Stimulated activated effector memory CD8-positive, alpha-beta T cell treated with anti-CD3 and anti-CD28 coated beads, Interleukin-12 subunit alpha, Interleukin-12 subunit beta, amount 100 ng/mL, for 72 hours (primary cell): ENCODE data around the gene PARVG.
A peak's percentile ranks its signal among the peaks of the same experiment; 100 is the strongest.

ENCODE experiments used
- ATAC-seq: fragments of 150-1000 bp; cut with Tn5 transposase; 2 replicates; pipeline ENCODE4 v1.10.0; 2021
- DNase-seq, 2 donors: peaks; one replicate each; pipeline ENCODE4 v3.0.0; 2021 to 2022; ENCODE audit warnings: low spot score in 2 of 2
- H3K27ac Mint-ChIP-seq: one replicate; pipeline ENCODE4 v1.8.0; 2022; ENCODE audit warnings: mild to moderate bottlenecking, mixed read lengths
- H3K36me3 Mint-ChIP-seq: one replicate; pipeline ENCODE4 v1.8.0; 2022; ENCODE audit warnings: mild to moderate bottlenecking, mixed read lengths
- H3K4me1 Mint-ChIP-seq: one replicate; pipeline ENCODE4 v1.8.0; 2022; ENCODE audit warnings: mixed read lengths
- H3K4me3 Mint-ChIP-seq: one replicate; pipeline ENCODE4 v1.8.0; 2022; ENCODE audit warnings: mild to moderate bottlenecking, mixed read lengths
- H3K9me3 Mint-ChIP-seq: one replicate; pipeline ENCODE4 v1.8.0; 2022; ENCODE audit warnings: mixed read lengths

The PARVG gene

GRCh38 chr22:44180706-44181032 lies at the start of gene PARVG:
Gene PARVG (plus strand): TSS chr22:44180925. CDS start chr22:44183330, 2,405 bp downstream.
- Mint-ChIP-seq H3K4me3 (peak within 1 kb of the TSS; percentile 73), H3K4me1 (peaks cover 30% of the 10 kb centered on the region), H3K27ac (peak within 1 kb of the TSS; percentile 85), H3K9me3 (no peaks in the 10 kb centered on the region), H3K36me3 (peaks cover 5% of the 10 kb centered on the region)
- DNase-seq (no peak), ATAC-seq (peak; percentile 46)

- DNase-seq, result no peak
- Mint-ChIP-seq H3K9me3 (peaks cover 12% of the 10 kb centered on the region), H3K27ac (no peak overlapping the region), H3K36me3 (peaks cover 29% of the 10 kb centered on the region), H3K4me3 (no peak overlapping the region), H3K4me1 (no peaks in the 10 kb centered on the region)
- no peak for ATAC-seq
Observed at GRCh38 chr22:44131412-44131811, 49.3 kb upstream of the PARVG start.

- H3K4me1 Mint-ChIP-seq, result no peaks in the 10 kb centered on the region
- ATAC-seq, result no peak
- H3K27ac Mint-ChIP-seq, result no peak overlapping the region
- H3K36me3 Mint-ChIP-seq, result peaks cover 35% of the 10 kb centered on the region
- H3K4me3 Mint-ChIP-seq, result no peak overlapping the region
- DNase-seq, result no peak
- H3K9me3 Mint-ChIP-seq, result peaks cover 14% of the 10 kb centered on the region
Observed at GRCh38 chr22:44131989-44132685, 48.6 kb upstream of the PARVG start.

GRCh38 chr22:44132724-44133123 lies 48.0 kb upstream of the PARVG start:
- Mint-ChIP-seq H3K9me3 (peaks cover 12% of the 10 kb centered on the region), H3K4me3 (no peak overlapping the region), H3K36me3 (peaks cover 37% of the 10 kb centered on the region), H3K4me1 (no peaks in the 10 kb centered on the region), H3K27ac (no peak overlapping the region)
- no peak for ATAC-seq
- DNase-seq, result no peak

DNA sequence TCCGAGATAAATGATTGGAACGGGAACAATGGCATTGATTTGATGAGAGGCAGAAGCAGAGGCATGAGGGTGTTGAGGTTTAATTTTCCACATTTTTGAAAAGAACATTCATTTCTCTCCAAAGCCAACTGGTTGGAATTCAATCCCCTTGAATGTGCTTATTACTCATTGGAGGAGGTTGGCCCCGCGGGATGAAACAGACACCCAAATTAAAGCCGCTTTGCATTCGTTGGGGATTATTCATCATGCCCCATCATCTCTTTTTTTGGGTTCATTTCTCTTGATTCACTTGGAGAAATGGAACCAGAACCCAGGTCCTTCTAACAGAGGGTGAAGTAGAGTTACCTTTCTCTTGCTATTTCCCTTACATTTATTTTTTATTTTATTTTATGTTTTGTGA lies 47.6 kb upstream of the PARVG start:
- Mint-ChIP-seq H3K4me1 (no peaks in the 10 kb centered on the region), H3K36me3 (peaks cover 40% of the 10 kb centered on the region), H3K4me3 (no peak overlapping the region), H3K9me3 (peaks cover 14% of the 10 kb centered on the region), H3K27ac (no peak overlapping the region)
- ATAC-seq (no peak), DNase-seq (no peak)

- ATAC-seq (no peak), DNase-seq (no peak)
- Mint-ChIP-seq H3K4me3 (no peak overlapping the region), H3K36me3 (peaks cover 41% of the 10 kb centered on the region), H3K27ac (no peak overlapping the region), H3K4me1 (no peaks in the 10 kb centered on the region), H3K9me3 (peaks cover 14% of the 10 kb centered on the region)
Observed at GRCh38 chr22:44133901-44134571, 46.7 kb upstream of the PARVG start.

DNA sequence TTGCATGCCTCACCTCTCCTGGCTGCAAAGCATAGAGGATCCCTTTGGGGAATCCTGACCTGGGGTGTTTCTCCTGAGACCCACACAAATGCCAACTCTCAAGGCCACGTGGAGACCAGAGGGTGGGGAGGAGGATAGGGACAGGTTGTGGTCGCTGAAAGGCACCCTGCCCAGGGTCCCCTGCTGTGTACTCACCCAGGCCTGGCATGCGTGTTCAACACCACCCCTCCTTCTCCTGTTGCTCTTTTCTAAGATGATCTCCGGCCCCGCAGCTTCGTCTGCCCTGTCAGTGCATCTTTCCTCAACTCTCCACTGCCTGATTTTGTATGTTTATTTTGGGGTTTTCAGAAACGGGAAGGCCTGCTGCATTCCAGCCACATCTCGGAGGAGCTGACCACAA lies 44.6 kb upstream of the PARVG start:
- Mint-ChIP-seq H3K36me3 (peaks cover 42% of the 10 kb centered on the region), H3K4me1 (no peaks in the 10 kb centered on the region), H3K27ac (peak overlapping the region; percentile 62), H3K4me3 (no peak overlapping the region), H3K9me3 (peaks cover 14% of the 10 kb centered on the region)
- ATAC-seq (no peak), DNase-seq (no peak)

- H3K4me3 Mint-ChIP-seq, result no peak overlapping the region
- peak overlapping the region; percentile 62 for H3K27ac Mint-ChIP-seq
- peaks cover 42% of the 10 kb centered on the region for H3K36me3 Mint-ChIP-seq
- peaks cover 14% of the 10 kb centered on the region for H3K9me3 Mint-ChIP-seq
- ATAC-seq (no peak), DNase-seq (no peak)
- H3K4me1 Mint-ChIP-seq, result no peaks in the 10 kb centered on the region
Observed at GRCh38 chr22:44136786-44137185, 43.9 kb upstream of the PARVG start.

GRCh38 chr22:44137415-44137814 lies 43.3 kb upstream of the PARVG start:
- Mint-ChIP-seq H3K9me3 (peaks cover 14% of the 10 kb centered on the region), H3K27ac (no peak overlapping the region), H3K4me3 (no peak overlapping the region), H3K36me3 (peaks cover 41% of the 10 kb centered on the region), H3K4me1 (no peaks in the 10 kb centered on the region)
- DNase-seq (no peak), ATAC-seq (no peak)

- Mint-ChIP-seq H3K9me3 (peaks cover 14% of the 10 kb centered on the region), H3K27ac (no peak overlapping the region), H3K36me3 (peaks cover 46% of the 10 kb centered on the region), H3K4me1 (no peaks in the 10 kb centered on the region), H3K4me3 (no peak overlapping the region)
- DNase-seq (no peak), ATAC-seq (no peak)
Observed at GRCh38 chr22:44139773-44140172, 41.0 kb upstream of the PARVG start.

GRCh38 chr22:44142421-44143104 lies 38.2 kb upstream of the PARVG start:
- DNase-seq (no peak), ATAC-seq (no peak)
- peaks cover 3% of the 10 kb centered on the region for H3K9me3 Mint-ChIP-seq
- peaks cover 37% of the 10 kb centered on the region for H3K36me3 Mint-ChIP-seq
- H3K4me1 Mint-ChIP-seq, result no peaks in the 10 kb centered on the region
- H3K27ac Mint-ChIP-seq, result peak overlapping the region; percentile 27
- H3K4me3 Mint-ChIP-seq, result no peak overlapping the region

- Mint-ChIP-seq H3K36me3 (peaks cover 32% of the 10 kb centered on the region), H3K4me1 (no peaks in the 10 kb centered on the region), H3K9me3 (no peaks in the 10 kb centered on the region), H3K4me3 (no peak overlapping the region), H3K27ac (peak overlapping the region; percentile 27)
- ATAC-seq (no peak), DNase-seq (no peak)
Observed at GRCh38 chr22:44143105-44143474, 37.6 kb upstream of the PARVG start.

DNA sequence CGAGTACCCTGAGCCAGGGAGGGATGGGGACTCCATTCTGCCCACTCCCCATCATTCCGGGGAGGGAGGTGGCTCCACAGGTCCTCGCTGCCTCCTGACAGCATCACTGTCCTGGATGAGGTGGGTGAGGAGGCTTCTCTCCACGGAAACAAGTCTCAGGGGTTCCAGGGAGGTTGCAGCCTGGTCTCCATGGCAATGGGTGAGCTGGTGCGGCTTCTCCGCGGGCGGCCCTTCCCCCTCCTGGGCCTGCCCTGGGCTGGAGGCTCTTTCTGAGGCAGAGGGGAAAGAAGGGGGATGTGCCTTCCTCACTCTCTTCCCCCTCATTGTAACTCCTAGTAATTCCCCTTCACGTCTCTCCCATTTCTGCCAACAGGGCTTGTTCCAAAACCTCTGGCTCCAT lies 37.1 kb upstream of the PARVG start:
- no peaks in the 10 kb centered on the region for H3K4me1 Mint-ChIP-seq
- H3K36me3 Mint-ChIP-seq, result peaks cover 32% of the 10 kb centered on the region
- ATAC-seq (no peak), DNase-seq (no peak)
- H3K9me3 Mint-ChIP-seq, result no peaks in the 10 kb centered on the region
- no peak overlapping the region for H3K4me3 Mint-ChIP-seq
- no peak overlapping the region for H3K27ac Mint-ChIP-seq

- H3K9me3 Mint-ChIP-seq, result no peaks in the 10 kb centered on the region
- DNase-seq (no peak), ATAC-seq (no peak)
- peaks cover 30% of the 10 kb centered on the region for H3K36me3 Mint-ChIP-seq
- H3K4me3 Mint-ChIP-seq, result no peak overlapping the region
- no peaks in the 10 kb centered on the region for H3K4me1 Mint-ChIP-seq
- no peak overlapping the region for H3K27ac Mint-ChIP-seq
Observed at GRCh38 chr22:44144046-44144569, 36.6 kb upstream of the PARVG start.

DNA sequence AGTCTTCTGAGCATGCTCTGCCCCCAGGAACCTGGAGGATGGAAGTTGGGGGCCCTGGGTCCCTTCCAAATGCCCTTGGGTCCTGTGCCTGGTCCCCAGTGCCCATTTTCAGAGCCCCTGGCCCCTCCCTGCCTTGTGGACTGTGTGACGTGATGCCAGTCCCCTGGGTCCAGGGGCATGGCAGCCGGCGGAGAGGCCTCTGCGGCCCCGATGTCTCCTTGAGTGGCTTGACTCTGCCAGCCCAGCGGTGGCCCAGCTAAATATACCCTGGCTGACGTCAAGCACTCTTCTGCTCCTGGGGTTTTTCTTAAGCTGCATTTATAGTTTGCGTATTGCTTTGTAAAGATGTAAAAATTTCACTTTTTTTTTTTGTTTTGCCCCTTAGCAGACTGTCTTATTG lies 35.2 kb upstream of the PARVG start:
- Mint-ChIP-seq H3K9me3 (no peaks in the 10 kb centered on the region), H3K4me1 (no peaks in the 10 kb centered on the region), H3K36me3 (peaks cover 26% of the 10 kb centered on the region), H3K4me3 (no peak overlapping the region), H3K27ac (no peak overlapping the region)
- DNase-seq (no peak), ATAC-seq (no peak)
